ENCODE measurements around the gene RNU1-3.
"Not testable (repeated sequence)": the region's sequence is repeated elsewhere in the genome, so short reads cannot be mapped to it uniquely, and the experiment has no call there.

RNU1-3 gene

GRCh38 chr1:16639091-16640031 lies 27.4 kb downstream of the RNU1-3 start:
- DNase-seq (ENCODE audit: low read depth in 2 of 2) = not testable (repeated sequence)

DNA sequence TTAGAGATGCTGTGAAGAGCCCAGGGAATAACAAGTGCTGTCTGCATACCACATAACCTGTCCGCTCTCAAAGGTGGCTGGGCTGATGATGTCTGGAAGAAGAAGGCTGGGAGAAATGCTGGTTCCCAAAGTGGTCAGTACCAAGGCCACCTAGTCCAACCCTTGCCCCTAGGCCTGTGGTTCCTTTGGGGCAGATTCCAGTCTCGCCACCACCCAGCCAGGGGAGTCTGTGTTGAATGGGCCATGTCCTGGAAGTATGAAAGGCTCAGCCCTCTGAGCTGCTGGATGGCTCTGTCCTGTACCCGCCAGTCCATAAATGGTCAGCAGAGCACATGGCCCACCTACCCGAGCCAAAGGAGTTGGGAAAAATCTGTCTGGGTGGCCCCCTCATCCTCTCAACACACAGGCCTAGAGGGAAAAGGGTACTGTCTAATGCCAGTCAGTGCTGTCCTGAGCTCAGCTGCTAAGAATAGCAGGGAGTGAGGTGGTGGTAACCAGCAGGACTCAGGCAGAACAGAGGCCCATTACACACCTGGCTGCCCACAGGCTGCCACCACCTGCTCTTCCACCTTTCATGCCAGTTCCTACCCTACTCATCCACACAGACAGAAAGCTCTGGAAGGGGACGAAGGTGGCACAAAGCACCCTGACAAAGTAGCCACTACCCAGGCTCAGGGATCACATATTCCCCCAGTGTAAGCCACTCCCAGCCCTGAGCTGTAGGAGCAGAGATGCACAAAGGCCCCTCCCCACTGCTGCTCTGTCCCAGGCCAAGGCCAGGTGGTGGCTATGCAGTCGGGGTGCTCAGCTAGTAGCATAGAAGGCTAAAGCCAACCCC lies 28.6 kb downstream of the RNU1-3 start:
- not testable (repeated sequence) for DNase-seq (ENCODE audit: low read depth in 2 of 2)

DNA sequence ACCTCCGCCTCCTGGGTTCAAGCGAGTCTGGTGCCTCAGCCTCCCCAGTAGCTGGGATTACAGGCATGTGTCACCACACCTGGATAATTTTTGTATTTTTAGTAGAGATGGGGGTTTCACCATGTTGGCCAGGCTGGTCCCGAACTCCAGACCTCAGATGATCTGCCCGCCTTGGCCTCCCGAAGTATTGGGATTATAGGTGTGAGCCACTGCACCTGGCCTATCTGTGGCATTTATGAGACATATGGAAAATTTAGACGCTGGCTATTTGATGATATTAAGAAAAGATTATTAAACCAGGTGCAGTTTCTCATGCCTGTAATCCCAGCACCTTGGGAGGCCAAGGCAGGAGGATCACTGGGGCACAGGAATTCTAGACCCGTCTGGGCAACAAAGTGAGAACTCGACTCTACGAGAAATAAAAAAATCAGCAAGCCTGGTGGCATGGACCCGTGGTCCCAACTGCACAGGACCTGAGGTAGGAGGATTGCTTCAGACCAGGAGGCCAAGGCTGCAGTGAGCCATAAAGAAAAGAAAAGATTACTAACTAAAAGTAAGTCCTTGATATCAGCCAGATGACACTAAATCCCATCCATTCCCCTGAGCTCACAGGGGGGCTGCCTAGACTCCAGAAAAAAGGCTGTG lies 30.1 kb downstream of the RNU1-3 start:
- not testable (repeated sequence) for DNase-seq (ENCODE audit: low read depth in 2 of 2)

DNA sequence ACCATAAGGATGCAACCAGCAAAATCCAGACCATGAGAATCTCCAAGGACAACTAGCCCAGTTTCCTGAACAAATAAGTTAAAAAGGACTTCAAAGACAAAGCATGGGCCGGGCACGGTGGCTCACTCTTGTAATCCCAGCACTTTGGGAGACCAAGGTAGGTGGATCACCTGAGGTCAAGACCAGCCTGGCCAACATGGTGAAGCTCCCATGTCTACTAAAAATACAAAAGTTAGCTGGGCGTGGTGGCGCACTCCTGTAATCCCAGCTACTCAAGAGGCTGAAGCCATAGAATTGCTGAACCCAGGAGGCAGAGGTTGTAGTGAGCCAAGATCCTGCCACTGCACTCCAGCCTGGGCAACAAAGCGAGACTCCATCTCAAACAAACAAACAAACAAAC lies 30.8 kb downstream of the RNU1-3 start:
- DNase-seq (ENCODE audit: low read depth in 2 of 2) = not testable (repeated sequence)

- DNase-seq (ENCODE audit: low read depth in 2 of 2) = not testable (repeated sequence)
Measured at GRCh38 chr1:16633540-16634282, 33.0 kb downstream of the RNU1-3 start.

GRCh38 chr1:16632044-16632850 lies 34.5 kb downstream of the RNU1-3 start:
- DNase-seq (ENCODE audit: low read depth in 2 of 2) = not testable (repeated sequence)

GRCh38 chr1:16631248-16632043 lies 35.3 kb downstream of the RNU1-3 start:
- no peak for DNase-seq (ENCODE audit: low read depth in 2 of 2)

GRCh38 chr1:16630661-16631247 lies 36.0 kb downstream of the RNU1-3 start:
- no peak for DNase-seq (ENCODE audit: low read depth in 2 of 2)

DNA sequence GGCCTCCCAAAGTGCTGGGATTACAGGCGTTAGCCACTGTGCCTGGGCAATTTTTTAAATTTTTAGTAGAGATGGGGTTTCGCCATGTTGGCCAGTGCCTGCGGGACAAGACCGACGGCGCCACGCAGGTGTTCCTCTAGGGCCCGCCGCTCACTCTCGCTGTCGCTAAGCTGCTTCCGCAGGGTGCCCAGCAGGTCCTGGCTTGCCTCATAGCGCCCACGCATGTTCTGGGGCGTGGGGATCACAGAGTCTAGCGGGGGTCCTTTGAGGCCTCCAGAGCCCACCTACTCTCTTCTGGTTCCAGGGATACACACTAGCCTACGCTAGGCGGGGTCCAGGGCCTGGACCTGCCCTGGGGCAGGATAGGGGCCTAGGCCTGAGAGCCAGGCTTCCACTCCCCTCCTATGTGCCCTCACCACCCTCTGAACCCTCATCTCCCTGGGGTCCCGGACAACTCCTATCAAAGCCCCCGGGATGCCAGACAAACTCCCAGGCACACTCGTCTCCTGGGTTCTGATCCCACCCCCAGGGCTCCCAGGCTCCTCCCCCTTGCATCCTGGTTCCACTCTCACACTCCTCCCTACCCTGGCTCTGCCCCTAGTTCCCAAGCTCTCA lies 36.7 kb downstream of the RNU1-3 start:
- DNase-seq (ENCODE audit: low read depth in 2 of 2) = not testable (repeated sequence)

DNA sequence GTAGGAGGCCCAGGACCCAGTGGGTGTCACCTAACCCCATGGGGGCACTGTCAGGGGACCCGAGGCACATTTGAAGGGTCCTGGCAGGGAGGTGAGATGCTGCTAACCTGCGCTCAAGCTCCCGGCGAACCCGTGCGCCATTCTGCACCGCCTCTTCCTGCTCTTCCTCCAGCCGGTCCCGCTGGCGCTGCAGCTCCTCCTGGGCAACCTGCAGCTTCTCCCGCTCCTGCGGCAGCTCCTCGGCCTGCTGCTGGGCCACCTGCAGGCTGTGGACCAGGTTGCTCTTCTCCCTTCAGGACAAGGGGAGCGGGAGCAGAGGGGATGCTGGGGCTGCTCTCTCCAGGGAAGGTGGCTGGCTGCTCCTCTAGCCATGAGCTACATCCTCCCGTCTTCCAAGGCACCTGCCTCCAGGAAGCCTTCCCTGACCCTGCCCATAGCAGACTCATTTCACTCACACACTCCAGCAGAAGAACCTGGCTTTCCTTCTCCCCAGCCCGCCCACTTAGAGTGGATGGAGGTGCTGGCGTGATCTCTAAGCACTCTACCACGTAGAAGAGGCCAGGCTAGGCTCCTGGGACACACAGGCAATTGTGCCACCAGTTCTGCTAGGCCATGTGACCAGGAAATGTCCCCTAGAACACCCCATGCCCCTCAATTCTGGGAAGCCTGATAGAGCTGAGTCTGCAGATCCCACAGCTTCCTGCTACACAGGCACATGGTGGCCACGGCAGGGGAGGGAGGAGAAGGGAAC lies 38.2 kb downstream of the RNU1-3 start:
- DNase-seq (ENCODE audit: low read depth in 2 of 2) = no peak

DNA sequence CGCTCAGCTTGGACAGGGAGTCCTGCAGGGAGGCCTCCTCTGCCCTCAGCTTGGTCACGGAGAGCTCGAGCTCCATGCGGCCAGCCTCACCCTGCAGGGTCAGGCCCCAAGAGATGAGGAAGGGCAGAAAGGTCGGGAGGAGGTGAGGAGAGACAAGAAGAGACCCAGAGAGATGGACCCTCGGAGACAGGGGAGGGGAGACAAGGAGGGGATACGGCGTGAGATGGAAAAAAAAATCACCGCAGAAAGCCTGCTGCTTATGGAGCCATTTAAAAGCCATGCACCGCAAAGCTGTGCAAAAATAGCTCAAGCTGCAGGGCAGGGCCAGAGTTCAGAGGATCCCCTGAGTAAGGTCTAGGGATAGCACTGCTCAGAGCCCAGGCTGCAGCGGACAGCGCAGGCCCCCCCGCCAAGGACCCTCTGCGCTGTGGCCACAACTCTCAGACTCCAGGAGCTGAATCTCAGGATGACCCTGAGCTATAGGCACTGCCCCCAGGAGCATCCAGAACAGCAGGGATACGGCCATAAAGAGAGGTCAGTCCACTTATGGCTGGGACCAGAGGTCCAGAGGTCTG lies 40.3 kb downstream of the RNU1-3 start:
- DNase-seq (ENCODE audit: low read depth in 2 of 2) = not testable (repeated sequence)

GRCh38 chr1:16625497-16626408 lies 41.0 kb downstream of the RNU1-3 start:
- DNase-seq (ENCODE audit: low read depth in 2 of 2) = no peak

DNA sequence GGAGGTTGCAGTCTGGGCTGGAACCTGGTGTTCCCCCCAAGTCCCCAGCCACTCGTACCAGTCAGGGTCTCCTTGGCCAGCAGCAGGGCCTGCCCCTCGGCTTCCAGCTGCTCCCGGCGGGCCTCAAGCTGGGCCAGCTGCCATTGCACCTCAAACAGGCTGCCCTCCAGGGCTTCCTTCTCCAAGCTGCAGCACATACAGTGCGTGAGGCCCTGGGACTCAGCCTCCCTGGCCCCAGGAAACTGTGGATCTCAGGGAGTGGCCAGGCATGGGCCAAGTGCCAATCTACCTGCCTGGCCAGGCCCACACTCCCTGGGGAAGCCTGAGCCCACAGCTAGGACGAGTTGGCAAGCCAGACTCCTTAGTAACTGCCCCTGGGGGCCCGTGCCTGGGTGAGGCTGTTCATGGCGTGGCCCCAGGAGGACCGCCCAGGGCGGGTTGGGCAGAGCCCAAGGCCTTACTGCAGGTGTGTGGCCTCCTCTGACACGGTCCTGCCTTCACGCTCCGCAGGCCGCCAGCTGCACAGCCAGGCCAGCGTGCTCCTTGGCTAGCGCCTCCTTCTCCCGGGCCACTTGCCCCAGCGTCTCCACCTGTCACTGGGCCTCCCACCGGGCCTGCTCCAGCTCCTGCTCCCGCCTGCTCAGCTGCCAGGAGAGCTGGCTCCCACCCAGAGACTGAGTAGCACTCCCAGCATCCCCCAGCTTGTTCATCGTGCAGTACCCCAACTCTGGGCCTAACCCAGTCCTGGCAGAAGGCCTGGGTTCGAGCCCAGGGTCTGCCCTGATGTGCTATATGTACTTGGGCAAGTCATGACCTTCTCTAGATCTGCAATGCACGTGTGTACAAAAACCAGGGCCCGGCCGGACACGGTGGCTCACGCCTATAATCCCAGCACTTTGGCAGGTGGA lies 42.7 kb downstream of the RNU1-3 start:
- DNase-seq (ENCODE audit: low read depth in 2 of 2) = not testable (repeated sequence)

- DNase-seq (ENCODE audit: low read depth in 2 of 2) = not testable (repeated sequence)
Measured at GRCh38 chr1:16623337-16623736, 43.4 kb downstream of the RNU1-3 start.

DNA sequence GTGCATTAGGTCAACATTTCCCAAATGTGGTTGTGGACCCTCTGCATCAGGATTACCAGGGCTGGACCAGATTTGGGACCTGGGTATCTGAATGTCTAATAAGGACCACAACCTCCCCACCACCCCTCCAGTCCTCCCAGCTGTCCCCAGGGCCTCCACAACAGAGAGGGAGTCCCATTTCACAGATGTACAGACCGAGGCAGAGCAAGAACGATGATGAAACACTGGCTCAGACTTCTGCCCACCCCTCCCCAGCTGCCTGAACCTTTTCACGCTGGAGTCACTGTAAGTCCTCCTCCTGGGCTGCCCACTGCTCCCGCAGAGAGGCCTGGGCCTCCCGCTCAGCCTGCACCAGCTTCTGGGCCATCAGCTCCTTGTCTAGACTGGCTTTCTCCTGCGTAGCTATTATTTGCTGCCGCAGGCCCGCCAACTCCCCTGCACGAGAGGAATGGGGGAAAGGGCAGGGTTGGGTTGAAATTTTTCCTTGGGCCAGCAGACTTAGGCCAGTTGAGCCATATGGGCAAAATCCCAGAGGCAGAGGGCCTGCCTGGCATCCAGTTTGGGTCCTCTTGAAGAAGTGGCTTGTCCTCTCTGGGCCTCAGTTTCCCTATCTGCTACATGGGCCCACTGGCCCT lies 45.0 kb downstream of the RNU1-3 start:
- DNase-seq (ENCODE audit: low read depth in 2 of 2) = not testable (repeated sequence)

All from fibroblast of skin of left quadriceps (primary cell).